Hippocampal formation (tissue), 2 donors: ENCODE measurements around the gene MFRP.

Experiments
- DNase-seq, 2 donors: peaks; one replicate each; lab custom pipeline; 2025; lab: John Stamatoyannopoulos, UW

Gene MFRP

DNA sequence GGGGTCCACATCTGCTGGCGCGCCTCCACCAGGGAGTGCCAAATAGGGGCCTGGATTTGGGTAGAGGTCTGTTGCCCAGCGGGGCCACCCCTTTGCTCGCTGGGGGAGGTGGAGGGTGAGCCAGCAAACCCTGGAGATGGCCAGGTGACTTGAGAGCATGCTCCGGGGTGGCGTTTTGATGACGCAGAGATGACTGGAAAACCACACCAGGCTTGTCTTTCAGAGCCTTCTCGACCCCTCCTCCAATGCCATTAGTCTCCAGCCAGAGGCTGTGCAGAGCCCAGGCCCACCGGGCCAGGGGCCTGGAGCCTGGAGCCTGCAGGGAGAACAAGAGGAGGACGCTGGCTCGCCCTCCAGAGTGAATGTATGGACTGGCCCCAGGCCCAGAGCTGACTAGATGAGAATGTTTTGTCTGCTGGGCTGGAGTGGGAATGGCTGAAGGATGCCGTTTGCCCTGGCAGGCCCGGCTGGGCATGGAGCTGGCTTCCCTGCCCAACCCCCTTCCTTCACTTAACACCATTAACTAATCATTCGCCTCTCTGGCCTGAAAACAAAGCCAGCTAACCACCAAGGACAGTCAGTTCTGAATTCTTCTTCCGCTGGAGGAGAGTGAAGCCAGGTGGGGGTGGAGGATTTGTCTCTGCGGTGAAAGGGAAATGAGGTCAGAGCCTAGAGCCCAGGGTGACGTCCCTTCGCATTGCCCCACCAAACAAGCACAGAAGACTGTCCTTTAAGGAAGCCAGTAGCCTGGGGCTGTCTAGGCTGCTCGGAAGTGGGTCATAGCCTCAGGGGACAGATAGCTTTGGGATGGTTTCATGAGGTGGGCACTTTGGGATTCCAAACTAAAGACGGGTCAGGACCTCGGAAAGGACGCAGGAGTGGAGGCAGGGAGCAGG, 28.0 kb downstream of the MFRP start:
- no peak for DNase-seq

DNA sequence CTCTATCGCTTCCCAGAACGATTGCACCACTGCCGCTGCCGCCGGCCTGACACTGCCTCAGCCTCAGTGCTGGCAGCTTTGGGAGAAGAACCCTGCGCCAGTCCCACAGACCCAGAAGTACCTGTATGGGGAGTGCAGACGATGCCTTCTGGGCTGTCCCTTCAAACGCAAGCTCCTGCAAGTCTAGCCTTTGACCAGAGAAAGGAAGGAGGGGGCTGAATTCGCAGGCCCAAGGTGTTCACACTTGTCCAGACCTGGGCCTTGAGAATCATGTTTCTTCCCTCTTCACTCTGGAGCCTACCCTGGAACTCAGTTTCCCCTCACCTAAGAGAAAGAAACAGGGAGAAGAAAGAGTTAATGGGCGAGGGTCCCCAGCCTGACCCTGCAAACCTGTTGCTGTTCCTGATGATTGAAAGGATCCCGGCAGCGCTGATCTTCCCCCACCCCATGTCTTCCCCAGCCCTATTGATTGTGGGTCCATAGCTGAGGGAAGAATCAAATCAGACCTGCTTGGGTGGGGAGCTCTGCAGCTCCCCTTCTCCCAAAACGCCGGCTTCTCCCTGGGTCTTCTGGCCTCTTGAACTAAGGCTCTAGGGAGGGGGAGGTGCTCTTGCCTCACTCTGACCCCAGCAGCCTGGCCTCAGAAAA, 28.8 kb downstream of the MFRP start:
- DNase-seq, result no peak

DNA sequence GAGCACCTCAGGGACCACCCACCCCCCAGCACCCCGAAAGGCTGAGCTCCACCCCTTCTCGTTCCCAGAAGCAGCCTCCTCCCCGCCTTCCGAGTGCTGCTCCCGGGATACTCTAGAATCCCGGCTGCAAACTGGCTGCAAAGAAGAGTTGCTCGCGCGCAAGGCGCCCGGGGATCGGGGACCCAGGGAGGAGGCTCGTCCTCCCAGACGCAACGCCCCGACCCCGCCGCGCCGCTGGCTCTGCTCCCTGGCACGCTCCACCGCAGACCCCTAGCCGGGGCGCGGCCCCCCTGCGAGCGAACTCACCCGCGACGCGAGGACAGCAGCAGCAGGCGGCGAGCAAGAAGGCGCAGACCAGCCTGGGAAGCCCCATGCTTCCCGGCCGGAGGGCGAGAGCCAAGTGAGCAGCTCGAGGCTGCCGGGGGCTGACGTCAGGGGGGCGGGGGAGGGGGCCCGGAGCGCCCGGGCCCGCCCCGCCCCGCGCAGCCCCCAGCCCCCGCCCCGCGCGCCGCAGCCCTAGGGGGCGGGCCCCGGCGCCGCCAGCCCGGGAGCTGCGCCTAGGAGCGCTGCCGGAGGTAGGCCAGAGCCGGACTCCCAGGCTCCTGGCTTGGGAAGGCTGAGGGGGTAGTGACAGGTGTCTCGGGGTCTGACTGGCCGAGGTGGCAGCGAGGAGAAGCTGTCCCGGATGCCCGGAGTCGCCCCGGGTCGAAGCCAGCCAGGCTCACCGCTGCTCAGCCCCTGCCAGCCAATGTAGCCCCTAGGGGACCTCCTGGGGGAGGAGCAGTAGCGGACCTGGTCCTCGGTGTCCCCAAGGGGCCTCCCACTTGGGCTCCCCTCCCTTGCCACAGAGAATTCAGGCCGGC, 29.5 kb downstream of the MFRP start, which contains the start of gene MCAM:
Gene MCAM (minus strand): TSS at position 402 of the 863 bp plus-strand sequence. CDS start 29 bp downstream, at position 373.
- no peak for DNase-seq

DNA sequence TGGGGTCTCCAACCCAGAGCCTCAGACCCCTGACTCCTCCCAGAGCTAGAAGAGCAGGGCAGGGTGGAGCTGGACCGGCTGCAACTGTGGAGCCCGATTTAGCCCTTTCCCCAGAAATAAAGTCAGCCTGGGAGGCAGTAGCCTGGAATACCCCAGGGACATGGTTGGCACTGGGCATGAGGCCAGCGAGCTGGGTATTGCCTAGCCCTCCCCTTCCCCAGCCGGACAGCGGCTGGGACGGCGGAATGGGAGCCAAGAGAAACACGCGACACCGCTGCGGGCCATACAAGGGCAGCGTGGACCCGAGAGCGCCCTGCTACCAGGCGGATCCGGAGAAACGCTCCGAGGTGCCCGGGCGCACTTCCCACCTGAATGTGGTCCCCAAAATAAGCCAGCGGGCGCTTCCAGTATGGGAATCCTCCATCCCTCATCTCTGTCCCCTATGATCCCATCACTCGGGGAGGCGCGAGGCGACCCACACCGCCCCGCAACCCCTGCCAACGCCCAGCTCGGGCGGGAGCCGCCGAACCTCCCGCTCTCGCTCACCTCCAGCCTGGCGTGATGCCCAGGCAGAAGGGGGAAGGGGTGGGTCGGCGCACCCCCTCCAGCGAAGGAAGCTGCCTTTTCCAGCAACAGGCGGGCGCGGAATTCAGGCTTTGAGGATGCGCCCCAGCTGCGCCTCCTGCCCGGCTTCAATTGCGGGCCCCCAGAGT, 30.3 kb downstream of the MFRP start:
- peak; percentile 46 to 82 for DNase-seq

DNA sequence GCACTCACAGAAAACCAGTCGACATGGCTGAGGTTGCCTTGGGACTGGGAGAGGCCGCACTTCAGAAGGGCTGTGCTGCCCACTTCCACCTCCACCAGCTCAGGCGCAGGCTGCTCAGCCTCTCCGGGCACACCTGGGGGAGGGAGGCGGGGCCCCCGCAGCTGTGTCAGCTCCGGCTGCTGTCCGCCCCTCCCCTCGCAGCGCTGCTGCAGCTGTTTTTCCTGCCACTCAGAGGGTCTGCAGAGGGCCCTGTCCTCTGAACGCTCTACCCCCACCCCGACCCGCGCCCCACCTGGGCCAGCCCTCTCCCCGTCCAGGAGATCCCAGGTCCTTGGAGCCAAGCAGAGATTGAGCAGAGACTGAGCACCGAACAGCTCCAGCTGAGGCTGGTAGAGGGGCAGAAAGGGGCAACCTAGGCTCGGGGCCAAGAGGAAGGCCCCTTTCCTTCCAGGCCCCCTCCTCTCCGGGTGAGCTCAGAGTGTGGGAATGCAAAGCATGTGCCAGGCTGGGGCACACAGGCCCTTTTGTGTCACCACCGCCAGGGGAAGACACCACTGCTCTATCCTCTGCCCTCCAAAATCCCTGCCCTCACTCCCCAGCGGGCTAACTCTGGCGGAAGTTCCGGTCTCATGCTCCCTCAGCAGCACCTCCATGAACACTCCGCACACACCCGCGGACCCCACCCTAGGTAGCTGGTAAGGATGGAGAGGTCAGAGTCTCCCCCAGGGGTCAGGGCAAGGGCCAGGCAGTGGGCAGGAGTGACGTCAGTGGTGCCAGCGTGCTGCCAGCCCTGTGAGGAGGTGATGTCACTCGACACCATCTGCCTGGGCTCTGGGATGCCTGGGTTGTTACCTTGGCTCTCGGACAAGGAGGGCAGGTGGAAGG, 31.1 kb downstream of the MFRP start:
- peak; percentile 66 to 82 for DNase-seq

DNA sequence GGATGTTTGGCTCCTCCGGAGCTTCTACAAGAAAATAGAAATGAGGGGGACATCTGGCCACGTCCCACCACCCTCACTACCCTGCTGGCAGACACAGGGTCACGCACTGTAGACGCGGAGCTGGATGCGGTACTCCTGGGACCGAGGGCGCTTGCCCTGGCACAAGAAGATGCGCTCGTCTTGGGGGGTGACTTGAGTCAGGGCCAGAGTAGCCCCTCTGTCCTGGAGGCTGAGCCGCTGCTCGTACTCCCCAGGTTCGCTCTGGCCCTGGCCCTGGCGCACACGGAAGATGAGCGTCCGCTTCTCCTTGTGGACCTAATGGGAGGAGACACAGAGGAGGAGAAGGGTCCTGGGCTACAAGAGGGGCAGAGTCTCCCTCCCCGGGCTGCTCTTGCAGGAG, 31.8 kb downstream of the MFRP start:
- no peak for DNase-seq

DNA sequence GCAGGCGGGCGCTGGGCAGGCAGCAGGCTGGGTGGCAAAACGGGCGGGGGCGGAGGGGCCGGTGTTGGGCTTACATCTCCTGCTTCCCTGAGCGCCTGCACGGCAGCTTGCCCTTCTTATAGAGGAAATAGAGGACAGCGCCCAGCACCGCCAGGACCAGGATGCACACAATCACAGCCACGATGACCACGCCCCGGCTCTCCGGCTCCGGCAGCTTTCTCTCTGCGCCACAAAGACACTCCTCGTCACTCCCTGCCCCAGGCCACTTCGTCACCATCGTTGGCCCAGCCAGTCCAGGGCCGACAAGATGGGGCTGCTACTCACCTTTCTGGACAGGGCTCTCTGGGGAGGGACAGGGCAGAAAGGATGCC, 35.8 kb downstream of the MFRP start:
- no peak for DNase-seq

DNA sequence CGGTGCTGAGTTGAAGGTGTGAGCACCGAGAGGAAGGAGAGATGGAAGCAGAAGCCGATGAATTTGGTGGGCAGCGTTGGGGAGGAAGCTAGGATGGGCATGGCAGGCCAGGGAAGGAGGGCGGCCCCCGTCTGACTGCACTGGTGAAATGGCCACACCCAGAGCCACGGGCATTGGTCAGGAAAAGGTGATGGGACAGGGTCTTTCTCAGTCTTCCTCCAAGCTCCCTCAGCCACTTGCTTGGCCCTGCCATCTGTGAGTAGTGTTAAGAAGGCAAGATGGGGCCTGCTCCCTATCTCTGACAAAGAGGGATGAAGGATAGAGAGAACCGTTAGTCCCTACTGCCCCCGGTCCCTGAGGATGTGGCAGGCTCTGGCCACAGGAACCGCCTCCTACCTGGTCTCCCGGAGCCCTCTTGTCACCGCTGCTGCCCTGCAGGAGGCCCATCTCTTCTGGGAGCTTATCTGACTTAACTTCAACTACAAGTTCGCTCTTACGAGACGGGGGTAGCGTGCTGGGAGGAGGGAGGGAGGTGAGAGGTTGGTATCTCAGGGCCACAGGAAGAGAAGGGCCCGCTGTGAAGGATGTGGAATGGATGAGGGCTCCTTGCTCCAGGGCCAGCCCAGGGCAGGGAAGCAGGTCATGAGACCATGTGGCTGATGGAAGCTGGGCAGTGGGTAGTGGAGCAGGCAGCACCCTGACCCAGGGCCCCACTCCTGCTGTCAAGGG, 36.4 kb downstream of the MFRP start:
- no peak for DNase-seq

DNA sequence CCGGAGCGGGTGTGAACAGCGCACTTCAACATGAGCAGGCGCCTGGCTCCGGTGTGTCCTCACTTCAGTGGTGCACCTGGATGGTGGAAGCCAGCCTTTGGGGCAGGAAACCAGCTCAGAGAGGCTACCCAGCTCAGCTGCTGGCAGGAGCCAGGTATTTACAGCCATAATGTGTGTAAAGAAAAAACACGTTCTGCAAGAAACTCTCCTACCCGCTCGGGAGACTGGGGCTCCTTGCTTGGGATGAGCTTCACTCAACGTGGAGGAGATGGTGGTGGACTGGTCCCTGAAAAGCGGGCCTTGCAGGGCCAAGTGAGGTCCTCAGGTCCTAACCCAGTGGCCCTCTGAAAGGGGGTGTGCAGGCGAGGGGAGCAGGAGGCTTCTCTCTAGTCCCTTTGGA, 37.1 kb downstream of the MFRP start:
- DNase-seq, result no peak

DNA sequence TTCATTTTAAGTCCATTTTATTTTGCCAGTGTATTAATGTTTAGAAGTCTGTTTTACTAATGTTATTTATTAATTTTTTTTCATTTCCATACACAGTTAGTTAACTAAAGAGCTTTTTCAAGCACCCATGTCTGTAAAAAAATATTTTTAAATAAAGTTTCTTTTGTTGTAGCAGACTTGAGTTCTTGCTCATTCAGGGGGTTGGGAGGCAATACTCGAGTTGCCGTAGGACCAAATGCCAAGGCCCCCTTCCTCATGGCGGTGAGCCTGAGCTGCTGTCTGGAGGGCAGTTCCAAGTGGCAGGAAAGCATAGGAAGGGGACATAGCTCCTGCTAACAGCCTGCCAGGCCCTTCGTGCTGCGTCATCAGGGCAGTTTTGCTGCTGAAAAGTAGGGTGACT, 38.5 kb downstream of the MFRP start:
- no peak for DNase-seq

DNA sequence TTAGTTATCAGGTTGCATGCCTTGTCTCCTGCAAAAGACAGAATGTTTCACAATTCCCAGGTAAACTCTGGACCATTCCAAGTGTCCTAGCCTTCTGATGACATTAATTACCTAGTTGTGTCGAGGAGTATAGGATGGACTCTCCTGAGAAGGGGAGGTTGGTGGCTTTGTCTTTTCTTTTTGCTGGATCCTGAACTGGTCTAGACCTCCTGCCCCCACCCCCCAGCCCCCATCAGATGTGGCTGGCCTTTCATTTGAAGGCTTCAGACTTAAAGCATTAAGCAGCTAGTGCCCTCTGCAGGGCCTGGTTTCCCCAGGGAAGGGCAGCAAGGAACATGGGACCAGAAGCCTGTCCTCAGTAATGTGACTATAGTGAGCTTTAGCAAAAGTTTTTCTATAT, 39.3 kb downstream of the MFRP start:
- no peak for DNase-seq

DNA sequence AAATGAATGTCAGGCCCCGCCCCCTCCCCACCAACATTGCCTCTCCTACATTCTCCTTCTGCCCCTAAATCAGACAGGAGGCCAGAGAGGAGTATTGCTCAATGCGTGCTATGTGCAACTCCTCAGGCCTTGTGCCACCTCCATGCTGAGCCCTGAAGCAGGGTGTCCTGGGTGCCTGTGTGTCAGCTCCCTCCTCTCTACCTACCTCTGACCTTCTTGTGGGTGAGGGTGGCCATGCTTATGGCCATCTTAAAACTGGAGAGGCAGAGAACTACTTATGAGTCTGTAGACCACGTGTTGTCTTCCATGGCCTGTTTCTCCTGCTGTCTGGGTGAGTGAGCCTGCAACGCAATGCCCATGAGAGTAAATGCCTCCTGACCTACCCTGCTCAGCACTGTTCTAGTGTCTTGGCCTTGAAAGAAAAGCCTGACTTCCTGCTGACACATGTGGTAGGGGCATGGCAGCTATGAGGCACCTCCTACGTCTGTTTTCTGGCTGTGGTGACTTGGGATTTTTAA, 40.1 kb downstream of the MFRP start:
- DNase-seq, result no peak

DNA sequence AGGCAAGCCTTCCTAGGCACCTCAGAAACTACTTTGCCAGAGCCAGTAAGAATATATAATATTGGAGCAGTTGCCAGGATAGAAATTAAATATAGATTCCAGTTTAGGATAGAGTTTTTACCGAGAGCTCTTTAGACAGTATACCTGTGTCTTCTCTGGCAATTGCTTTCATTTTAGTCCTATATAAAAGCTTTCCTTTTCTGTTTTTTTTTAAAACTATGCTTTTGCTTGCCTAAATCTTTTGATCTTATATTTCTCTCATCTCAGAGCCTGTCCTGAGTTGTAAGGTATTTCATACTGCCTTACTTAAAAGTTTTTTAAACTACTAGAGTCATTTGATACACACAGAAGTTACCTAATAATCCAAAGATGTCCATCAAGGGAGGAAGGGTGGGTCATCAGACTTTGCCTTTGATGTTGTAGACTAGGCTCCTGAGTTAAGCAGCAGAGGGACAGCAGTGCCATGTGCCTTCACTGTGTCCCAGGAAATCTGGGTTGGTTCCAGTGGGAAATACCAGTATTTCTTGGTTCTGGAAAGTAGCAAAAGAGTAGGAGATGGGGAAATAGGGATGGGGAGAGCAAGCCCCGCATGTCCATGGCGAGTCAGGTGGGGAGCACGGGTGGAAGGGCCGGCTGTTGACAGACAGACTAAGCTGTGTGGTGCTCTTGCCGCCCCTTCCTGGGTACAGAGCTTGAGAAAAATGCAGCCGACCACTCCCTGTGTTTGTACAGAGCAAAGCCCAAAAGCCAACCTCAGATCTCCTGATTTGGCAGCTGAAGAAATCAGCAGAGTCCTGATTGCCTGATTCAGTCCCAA, 40.7 kb downstream of the MFRP start:
- DNase-seq, result no peak

DNA sequence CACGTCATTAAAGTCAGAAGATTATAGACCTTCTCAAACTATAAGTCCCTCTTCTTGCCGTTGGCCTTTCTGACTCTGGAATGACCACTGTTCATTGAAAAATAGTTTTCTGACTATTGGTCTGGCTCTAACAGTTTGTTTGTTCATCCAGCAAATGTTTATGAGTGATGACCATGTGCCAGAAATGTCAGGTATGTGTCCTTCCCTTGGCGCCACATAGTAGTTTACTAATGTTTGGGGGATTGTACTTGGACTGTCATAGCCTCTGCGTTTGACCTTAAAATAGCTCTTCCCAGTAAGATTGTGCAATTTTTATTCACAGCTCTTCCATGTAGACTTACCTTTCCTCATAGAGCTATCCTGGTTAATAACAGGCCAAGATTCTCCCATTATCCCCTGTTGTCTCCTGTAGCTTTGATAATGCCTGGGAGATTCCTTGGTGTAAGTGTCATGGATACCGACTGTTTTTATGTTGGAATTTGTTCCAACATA, 43.2 kb downstream of the MFRP start:
- no peak for DNase-seq

DNA sequence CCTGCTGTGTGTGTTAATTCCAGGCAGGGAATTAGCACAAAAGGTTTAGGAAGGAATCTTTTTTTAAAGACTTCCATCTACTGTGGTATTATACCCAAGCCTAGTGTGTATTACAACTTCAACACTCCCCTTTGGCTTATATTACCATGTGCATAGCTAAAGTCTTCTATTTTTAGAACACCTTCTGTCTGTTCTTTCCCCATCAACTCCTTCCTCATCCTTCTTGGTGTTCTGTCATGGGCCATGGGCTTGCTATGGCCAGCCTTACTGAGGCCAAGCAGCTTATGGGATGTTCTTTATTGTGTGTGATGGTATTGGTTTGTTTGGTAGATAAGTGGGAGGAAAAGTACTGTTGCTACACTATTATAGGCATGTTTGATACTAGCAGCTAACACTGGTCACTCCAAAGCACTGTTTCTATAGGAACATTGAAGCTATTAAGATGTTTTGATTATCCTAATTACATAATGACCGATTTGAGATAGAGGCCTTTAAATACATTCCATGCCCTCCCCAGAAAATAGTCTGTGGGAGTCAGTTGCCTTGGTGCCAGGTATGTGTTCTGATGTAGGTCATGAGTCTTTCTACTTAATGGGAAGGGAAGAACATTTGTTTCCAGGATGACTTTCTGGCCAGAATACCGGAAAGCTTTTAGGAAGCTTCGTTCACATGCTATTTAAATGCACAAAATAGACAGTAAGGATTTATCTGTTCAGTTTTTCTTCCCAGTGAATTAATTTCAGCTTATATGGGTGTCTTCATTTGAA, 46.1 kb downstream of the MFRP start:
- no peak for DNase-seq

DNA sequence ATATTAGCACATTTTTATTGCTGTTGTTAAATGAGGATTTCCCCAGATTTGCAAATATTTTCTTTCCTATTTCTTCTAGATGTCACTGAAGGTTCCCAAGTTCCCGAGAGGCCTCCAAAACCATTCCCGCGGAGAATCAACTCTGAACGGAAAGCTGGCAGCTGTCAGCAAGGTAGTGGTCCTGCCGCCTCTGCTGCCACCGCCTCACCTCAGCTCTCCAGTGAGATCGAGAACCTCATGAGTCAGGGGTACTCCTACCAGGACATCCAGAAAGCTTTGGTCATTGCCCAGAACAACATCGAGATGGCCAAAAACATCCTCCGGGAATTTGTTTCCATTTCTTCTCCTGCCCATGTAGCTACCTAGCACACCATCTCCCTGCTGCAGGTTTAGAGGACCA, 47.1 kb downstream of the MFRP start:
- DNase-seq, result no peak

DNA sequence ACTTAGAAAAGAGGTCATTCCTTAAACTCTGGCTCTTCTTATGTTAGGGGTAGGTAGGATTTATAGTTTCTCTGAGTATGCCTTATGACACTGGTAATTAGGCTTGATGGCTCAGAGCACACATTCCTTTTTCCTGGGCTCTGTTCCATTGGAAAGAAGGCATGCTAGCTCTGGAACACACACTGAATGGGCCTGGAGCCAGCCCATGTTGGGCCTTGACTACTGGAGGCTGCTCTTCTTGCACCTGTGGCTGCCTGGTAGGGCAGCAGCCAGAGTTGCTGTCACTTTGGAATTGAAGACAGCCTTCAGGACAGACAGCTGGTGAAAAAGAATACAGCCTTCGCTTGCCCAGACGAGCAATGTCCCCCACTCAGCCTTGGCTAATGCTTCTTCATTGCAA, 47.8 kb downstream of the MFRP start:
- no peak for DNase-seq

DNA sequence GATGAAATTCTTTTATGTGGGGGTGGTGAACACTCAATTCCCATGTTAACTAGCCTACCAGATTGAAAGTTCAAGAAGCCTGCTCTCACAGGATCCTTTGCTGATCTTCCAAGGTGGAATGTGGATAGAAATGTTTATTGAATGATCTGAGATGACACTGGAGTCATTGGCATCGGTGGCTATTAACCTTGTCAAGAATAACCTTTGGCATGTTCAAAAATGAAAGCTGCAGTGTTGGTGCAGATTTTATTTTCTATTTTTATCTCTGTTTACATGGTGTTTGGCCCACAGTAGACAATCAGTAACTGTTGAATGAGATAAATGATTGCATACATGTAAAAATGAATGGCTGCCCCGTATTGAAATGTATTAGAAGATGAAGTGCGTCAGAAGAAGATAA, 48.6 kb downstream of the MFRP start:
- DNase-seq, result no peak
